HG02840 (cell line): ENCODE data around the gene UGT1A5.

Experiments
- ATAC-seq: cut with Tn5 transposase; IDR thresholded peaks from one replicate; pipeline ENCODE4 v1.9.1; 2021; ENCODE audit warnings: mild to moderate bottlenecking, moderate library complexity, moderate number of reproducible peaks; ENCODE audit not compliant: unreplicated experiment, low FRiP score

UGT1A5 gene

GRCh38 chr2:233803292-233803911 lies 90.7 kb downstream of the UGT1A5 start:
- no peak for ATAC-seq

- ATAC-seq, result no peak
These were observed 91.3 kb downstream of the UGT1A5 start for GRCh38 chr2:233803994-233804393.

- ATAC-seq, result no peak
These were observed 94.6 kb downstream of the UGT1A5 start for GRCh38 chr2:233807215-233807865.

GRCh38 chr2:233807966-233808935 lies 95.5 kb downstream of the UGT1A5 start:
- ATAC-seq, result no peak

- no peak for ATAC-seq
These were observed 97.7 kb downstream of the UGT1A5 start for GRCh38 chr2:233810385-233810784.

GRCh38 chr2:233811087-233811486 lies 98.4 kb downstream of the UGT1A5 start:
- ATAC-seq, result no peak

- ATAC-seq, result no peak
These were observed 99.0 kb downstream of the UGT1A5 start for GRCh38 chr2:233811732-233812131.

GRCh38 chr2:233813236-233814055 lies 100.7 kb downstream of the UGT1A5 start:
- no peak for ATAC-seq

- ATAC-seq, result no peak
These were observed 101.5 kb downstream of the UGT1A5 start for GRCh38 chr2:233814056-233814835.

- ATAC-seq, result no peak
These were observed 103.2 kb downstream of the UGT1A5 start for GRCh38 chr2:233815861-233816260.

- ATAC-seq, result no peak
These were observed 103.6 kb downstream of the UGT1A5 start for GRCh38 chr2:233816334-233816733.

GRCh38 chr2:233816771-233817170 lies 104.1 kb downstream of the UGT1A5 start:
- ATAC-seq, result no peak

GRCh38 chr2:233817361-233817911 lies 104.7 kb downstream of the UGT1A5 start:
- no peak for ATAC-seq

GRCh38 chr2:233817995-233818638 lies 105.4 kb downstream of the UGT1A5 start:
- ATAC-seq, result no peak

- no peak for ATAC-seq
These were observed 106.2 kb downstream of the UGT1A5 start for GRCh38 chr2:233818639-233819621.

- no peak for ATAC-seq
These were observed 107.4 kb downstream of the UGT1A5 start for GRCh38 chr2:233819884-233820773.

GRCh38 chr2:233820774-233821105 lies 108.0 kb downstream of the UGT1A5 start:
- no peak for ATAC-seq
